Limb (tissue), 2 donors: Measurements from ENCODE around the gene ADGRA1.
A peak's percentile ranks its signal among the peaks of the same experiment; 100 is the strongest.
"Not testable (repeated sequence)": the region's sequence is repeated elsewhere in the genome, so short reads cannot be mapped to it uniquely, and the experiment has no call there.

Experiments
- DNase-seq, 2 donors: peaks; one replicate each; pipeline ENCODE4 v3.0.0-alpha.2; 2016; ENCODE audit errors: extremely low spot score in 2 of 2

Gene ADGRA1

GRCh38 chr10:133110609-133111275 is 23.0 kb downstream of the ADGRA1 start:
- DNase-seq, result no peak

DNA sequence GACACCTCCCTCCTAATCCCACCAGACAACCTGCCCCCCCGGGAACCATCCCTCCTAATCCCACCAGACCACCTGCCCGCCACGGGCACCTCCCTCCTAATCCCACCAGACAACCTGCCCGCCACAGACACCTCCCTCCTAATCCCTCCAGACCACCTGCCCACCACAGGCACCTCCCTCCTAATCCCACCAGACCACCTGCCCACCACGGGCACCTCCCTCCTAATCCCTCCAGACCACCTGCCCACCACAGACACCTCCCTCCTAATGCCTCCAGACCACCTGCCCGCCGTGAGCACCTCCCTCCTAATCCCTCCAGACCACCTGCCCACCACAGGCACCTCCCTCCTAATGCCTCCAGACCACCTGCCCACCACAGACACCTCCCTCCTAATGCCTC is 23.9 kb downstream of the ADGRA1 start:
- DNase-seq, result not testable (repeated sequence)

DNA sequence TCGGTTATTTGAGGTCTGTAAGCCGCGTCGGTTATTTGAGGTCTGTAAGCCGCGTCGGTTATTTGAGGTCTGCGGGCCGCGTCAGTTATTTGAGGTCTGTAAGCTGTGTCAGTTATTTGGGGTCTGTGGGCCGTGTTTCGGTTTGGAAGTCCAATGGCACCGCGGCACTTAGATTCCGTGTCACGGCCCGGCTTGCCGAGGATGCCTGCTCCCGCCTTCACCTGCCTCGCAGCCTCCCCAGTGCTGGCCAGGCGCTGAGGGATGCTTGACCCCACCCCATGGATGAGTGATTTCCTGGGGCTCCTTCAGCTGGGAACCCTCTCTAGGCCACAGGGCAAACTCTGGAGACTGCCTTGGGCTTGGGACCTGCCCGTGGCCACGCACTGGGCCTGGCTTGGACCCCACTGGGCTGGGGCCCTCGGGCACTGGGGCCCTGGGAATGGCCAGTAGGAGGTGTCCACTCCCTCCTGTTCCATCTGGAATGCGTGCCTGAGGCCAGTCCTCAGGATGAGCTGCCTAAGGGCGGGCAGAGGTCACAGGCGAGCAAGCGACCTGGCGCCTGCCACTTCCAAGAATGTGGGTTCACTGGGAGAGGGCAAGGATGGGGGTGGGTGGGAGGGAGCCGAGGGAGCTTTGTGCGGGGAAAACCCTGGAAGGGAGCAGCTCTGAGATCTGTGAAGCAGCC is 25.6 kb downstream of the ADGRA1 start:
- no peak for DNase-seq

DNA sequence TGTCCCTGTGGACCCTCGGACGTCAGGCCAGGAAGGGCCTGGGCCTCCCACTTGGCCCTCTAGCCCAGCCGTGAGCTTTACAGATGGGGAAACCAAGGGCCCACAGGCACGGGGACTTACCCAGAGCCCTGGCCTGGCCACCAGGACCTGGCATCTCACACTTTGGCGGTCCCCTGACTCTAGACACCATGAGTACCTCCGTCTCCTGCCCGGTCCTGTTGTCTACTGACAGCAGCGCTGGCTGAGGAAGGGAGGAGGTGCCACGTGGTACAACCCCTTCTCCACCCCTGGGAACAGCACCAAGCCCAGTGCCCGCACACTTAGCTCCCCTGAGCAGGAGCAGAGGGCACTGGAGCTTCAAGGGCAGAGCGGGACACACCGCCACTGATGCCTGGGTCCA is 26.1 kb downstream of the ADGRA1 start:
- DNase-seq, result no peak

DNA sequence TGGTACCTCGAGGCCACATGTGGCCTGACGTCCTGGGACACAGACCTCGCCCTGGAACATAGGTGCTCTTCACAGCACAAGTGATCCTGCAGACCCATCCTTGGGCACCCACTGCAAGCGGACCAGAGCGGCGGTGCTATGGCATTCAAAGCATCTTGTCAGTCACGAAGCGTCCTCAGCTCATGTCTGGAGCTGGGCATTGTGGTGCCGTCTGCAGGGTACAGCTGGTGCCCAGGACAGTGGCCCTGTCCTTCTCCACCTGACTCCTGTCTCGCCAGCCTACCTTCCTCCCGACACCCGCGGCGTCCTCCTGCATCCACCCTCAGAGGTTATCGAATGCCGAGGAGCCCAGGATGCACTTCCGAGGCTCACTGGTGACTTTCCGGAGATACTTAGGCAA is 26.5 kb downstream of the ADGRA1 start:
- no peak for DNase-seq

DNA sequence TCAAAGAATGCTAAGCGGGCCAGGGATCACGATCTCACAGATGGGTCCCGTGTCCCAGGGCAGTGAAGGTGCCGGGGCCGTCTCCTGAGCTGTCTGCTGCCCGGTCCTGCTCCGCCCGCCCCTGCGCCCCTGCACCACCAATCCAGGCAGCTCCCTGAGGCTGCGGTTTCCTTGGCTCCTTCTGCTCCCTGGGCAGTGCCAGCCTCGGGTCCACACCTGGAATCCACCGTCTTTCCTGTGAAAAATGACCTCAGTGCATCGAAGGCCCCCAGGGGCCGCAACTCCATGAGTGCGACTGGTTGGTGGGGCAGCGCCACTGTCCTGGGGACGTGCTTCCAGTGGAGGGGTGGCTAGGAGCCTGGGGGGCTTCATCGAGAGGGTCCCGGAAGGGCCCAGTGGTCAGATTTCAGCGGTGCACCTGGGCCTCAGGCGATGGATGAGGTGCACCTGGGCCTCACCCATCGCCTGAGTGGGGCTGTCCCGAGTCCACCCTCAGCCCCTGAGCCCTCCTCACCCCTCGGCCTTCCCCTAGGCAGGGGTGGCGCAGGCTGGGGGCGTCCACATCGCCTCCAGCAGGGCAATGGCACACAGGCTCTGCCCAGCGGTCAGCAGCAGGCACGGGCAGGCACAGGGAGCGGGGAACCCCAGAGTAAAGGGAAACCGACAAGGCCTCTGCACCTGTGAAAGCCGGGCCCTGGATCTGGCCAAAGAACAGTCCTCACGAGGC is 27.2 kb downstream of the ADGRA1 start:
- no peak for DNase-seq

DNA sequence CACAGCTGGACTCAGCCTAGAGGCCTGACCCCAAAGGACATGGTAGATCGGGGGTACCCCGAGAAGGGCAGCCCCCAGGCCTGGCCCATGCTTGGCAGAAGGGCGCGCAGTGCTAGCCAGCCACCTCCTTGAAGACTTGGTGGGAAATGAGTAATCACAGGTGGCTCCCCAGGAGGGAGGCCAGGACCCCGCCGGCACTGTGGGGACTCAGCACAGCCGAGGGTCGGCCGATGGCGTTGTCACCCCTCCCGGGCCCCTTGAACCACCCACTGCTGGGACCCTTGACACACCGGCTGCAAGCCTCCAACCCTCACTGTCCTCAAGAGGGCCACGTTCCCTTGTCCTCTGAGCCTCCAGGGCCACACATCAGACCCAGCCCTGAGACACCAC is 27.7 kb downstream of the ADGRA1 start:
- no peak for DNase-seq

GRCh38 chr10:133115976-133116375 is 28.3 kb downstream of the ADGRA1 start:
- no peak for DNase-seq

- DNase-seq, result no peak
Observed at GRCh38 chr10:133116455-133116854, 28.7 kb downstream of the ADGRA1 start.

DNA sequence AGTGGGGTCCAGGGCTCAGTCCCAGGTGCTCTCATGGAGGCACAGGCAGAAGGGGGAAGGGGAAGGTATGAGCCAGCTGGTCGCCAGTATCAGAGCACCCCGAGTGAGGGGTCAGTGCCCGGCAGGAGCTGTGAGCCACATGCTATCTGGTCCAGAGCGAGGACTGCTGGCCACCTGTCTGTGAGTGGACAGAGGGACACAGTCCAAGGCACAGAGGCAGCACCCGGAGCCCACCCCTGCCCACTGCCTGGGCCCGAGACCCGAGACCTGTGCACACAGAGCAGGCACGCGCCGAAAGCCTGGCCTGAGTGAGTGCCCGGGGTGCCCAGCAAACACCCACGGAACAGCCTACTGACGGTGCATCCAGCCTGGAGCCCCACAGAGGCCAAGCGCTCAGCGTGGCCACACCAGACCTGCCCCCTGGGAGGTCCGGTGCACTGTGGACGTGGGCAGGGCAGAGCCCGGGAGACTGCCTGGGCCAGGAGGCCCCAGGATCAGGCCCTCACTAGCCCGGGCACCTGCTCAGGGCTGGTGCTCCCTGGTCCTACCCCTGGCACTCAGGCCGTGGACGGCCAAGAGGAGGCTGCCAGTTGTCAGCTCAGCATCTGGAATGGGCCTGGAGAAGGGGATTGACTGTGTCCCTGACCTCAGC is 29.4 kb downstream of the ADGRA1 start:
- DNase-seq, result no peak

DNA sequence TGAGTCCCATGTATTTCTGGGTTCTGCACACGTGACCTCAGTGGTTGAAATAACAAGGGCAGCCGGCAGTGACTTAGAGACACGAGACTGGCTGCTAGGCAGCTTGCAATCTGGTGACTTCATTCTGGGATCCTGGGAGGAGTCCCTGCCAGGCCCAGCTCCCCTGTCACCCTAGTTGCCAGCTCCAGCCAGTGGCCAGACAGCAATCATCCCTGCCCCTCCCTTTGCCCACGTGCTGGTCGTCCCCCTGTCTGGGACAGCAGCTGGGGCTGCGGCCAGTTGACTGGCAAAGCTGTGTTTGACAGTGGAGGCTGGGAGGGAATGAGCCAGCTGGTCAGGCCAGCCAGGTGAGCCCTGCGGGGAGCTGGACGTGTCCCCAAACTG is 30.0 kb downstream of the ADGRA1 start:
- no peak for DNase-seq

- DNase-seq, result no peak
Observed at GRCh38 chr10:133121479-133121878, 33.8 kb downstream of the ADGRA1 start.

DNA sequence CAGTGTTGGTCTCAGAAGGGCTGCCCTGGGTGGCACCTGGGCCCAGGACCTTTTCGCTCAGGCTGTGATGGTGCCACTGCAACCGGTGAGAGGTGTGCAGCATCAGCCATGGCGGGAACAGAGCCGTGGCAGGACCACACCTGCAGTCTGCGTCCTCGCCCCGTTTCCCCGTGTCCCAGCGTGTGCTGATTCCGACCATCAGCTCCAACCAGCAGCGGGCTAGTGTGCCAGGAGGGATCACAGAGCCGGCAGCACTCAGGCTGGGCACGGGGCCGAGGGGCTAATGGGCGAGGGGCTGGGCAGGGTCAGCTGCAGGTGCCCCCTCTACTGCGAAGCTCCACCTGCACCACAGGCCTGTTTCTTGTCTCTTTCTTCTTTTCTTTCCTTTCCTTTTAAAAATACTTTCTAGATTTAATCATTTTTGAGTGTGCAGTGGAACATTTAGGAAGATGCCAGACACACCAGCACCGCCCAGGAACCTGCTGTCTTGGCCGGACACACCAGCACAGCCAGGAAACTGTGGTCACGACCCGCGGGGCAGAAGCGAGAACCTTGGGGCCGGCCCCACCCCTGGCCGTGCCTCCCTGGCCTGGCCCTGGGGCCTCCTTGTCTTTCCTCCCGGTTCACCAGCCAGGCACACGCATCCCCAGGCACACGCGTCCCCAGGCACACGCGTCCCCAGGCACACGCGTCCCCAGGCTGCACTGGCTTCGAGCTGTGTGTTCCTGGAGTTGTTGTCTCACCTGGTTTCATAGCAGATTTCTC is 34.6 kb downstream of the ADGRA1 start:
- no peak for DNase-seq

DNA sequence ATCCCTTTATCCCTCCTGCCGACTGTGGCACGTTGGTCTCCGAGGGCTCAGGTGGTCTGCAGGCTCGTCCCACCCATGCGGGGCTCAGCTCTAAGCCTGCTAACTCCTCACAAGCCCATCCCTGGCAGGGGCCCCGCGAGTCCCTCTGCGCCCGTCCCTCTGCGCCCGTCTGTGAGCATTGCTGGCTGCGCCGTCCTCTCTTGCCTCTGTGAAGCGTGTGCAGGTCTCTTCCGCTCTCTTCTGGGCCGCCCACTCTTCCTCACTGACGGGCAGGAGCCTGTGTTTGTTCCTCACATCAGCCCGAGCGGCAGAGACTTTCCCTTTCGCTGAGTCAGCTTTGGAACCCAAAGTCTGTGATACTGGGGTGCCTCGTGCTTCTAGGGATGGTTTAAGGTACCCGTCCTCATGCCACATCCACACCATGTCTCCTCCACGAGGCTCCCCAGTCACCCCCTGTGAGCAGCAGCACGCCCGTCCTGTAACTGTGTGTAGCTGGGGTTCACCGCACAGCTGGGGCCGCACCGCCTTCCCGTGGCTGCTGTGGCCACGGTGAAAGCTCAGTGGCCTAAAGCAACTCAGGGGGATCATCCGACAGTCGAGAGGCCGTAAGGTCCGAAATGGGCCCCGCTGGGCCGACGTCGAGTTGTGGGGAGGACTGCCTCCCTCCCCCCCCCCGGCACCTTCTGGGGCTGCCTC is 35.5 kb downstream of the ADGRA1 start:
- DNase-seq, result no peak

DNA sequence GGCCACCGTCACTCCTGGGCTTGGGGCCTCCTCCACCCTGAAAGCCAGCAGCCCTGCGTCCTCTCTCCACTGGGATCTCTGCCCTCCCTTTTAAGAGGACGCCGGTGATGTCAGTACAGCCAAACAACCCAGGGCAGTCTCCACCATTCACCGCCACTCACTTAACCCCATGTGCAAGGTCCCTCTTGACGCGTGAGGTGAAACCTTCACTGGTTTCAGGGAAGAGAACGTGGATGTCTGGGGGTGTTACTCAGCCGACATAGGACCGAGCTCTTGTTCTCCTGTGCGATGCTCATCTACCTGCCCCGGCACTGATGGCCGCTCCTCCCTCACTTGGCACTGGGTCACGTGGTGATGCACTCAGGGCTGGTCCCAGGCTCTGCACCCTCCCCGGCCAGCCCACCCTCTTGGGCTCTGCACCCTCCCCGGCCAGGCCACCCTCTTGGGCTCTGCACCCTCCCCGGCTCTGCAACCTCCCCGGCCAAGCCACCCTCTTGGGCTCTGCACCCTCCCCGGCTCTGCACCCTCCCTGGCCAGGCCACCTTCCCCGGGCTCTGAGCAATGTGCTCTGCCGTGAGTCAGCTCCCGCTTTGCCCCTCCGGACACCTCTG is 36.1 kb downstream of the ADGRA1 start:
- no peak for DNase-seq

DNA sequence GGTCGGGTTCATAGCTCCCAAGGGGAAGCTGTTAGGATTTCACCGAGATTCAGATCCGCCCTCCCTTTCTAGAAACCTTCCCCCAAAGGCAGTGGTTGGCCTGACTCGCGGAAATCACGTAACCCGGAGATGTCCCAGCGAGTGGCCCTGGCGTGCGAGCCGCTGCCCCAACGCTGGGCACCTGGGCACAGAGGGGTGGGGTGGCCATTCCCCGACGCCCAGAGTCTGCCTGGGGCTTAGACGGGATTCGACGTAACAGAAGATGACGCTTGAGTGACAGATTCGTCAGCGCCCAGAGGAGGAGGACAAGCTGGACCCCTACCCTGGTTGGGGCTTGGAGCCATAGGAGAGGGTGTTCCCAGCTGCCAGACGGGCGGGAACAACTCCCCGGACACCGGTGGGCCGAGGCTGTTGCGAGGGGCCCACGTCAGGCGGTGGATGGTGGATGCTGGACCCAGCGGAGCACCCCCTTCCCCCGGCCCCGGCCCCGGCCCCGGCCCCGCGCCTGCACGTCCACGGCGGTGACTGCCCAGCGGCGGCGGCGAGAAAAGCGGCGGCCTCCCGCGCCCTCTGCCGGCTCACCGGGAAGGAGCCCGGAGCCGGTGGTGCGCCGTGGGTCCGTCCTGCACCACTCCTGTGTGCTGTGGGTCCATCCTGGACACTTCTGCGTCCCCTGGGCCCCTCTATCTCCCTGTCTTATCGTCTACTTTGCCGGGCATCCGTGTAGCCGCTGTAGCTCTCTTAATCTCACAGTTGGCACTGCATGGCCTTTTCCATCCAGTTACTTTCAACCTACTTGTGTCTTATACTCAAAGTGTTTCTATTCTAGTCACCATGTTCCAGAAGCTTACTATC is 36.9 kb downstream of the ADGRA1 start:
- DNase-seq, result peak in 1 of 2 donors; percentile 76

GRCh38 chr10:133125901-133126300 is 38.2 kb downstream of the ADGRA1 start:
- DNase-seq, result peak in 1 of 2 donors; percentile 2

- DNase-seq, result peak in 1 of 2 donors; percentile 28
Observed at GRCh38 chr10:133126431-133127290, 38.9 kb downstream of the ADGRA1 start.
